ENCODE results near the gene HOOK1. TPM values are rescaled to one million over a fixed set of nuclear protein-coding genes. Genes with fewer than 3 reads are reported as not detected.

The HOOK1 gene
- total RNA-seq, 4 donors from 2014 or later = under 0.01 to 0.87 (median 0.61) TPM

DNA sequence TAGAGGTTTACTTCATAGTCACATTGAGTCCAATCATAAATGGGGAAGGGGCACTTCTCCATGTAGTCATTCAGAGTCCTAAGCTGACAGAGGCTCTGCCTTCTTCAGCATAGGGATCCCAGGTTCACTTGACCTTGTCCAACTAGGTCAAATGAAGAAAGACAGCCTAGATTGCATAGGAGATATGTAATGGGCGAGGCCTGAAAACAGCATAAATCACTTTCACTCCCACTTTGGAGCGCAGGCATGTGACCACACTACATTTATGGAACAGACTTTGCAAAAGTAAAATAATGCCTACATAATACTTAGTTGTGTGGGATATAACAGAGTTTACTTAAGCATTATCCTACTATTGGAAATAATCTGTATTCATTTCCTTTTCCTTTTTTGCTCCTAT is 51.7 kb downstream of the HOOK1 start:
- Histone ChIP-seq H3K27ac (no peak overlapping the region), H3K27me3 (no peaks in the 10 kb centered on the region), H3K36me3 (peaks cover 0 to 5% (median 0%) of the 10 kb centered on the region in 3 donors), H3K4me3 (no peak overlapping the region), H3K4me1 (no peaks in the 10 kb centered on the region), H3K9me3 (no peaks in the 10 kb centered on the region)
- DNase-seq (ENCODE audit: low spot score in 2 of 2) = no peak
- WGBS, 2 donors = 96 to 98% methylated on average over 2 of the region's 2 CpGs
- no peak for TF ChIP-seq POLR2A (IDR thresholded peaks at IDR 0.05)
- TF ChIP-seq, protein P1, sequence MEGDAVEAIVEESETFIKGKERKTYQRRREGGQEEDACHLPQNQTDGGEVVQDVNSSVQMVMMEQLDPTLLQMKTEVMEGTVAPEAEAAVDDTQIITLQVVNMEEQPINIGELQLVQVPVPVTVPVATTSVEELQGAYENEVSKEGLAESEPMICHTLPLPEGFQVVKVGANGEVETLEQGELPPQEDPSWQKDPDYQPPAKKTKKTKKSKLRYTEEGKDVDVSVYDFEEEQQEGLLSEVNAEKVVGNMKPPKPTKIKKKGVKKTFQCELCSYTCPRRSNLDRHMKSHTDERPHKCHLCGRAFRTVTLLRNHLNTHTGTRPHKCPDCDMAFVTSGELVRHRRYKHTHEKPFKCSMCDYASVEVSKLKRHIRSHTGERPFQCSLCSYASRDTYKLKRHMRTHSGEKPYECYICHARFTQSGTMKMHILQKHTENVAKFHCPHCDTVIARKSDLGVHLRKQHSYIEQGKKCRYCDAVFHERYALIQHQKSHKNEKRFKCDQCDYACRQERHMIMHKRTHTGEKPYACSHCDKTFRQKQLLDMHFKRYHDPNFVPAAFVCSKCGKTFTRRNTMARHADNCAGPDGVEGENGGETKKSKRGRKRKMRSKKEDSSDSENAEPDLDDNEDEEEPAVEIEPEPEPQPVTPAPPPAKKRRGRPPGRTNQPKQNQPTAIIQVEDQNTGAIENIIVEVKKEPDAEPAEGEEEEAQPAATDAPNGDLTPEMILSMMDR (IDR thresholded peaks at IDR 0.05) = no peak
- TF ChIP-seq EP300 (IDR thresholded peaks at IDR 0.05) = no peak

- H3K9me3 ChIP-seq = peaks cover 0 to 5% (median 0%) of the 10 kb centered on the region in 4 donors
- no peak for TF ChIP-seq EP300 (IDR thresholded peaks at IDR 0.05)
- TF ChIP-seq, protein P1 (IDR thresholded peaks at IDR 0.05) = no peak
- TF ChIP-seq POLR2A (IDR thresholded peaks at IDR 0.05) = no peak
- H3K27ac ChIP-seq = no peak overlapping the region
- H3K27me3 ChIP-seq = no peaks in the 10 kb centered on the region
- no peaks in the 10 kb centered on the region for H3K4me1 ChIP-seq
- no peak overlapping the region for H3K4me3 ChIP-seq
- H3K36me3 ChIP-seq = peaks cover 0 to 5% (median 0%) of the 10 kb centered on the region in 3 donors
- DNase-seq (ENCODE audit: low spot score in 2 of 2) = no peak
Observed at GRCh38 chr1:59871746-59872145, 57.0 kb downstream of the HOOK1 start.

DNA sequence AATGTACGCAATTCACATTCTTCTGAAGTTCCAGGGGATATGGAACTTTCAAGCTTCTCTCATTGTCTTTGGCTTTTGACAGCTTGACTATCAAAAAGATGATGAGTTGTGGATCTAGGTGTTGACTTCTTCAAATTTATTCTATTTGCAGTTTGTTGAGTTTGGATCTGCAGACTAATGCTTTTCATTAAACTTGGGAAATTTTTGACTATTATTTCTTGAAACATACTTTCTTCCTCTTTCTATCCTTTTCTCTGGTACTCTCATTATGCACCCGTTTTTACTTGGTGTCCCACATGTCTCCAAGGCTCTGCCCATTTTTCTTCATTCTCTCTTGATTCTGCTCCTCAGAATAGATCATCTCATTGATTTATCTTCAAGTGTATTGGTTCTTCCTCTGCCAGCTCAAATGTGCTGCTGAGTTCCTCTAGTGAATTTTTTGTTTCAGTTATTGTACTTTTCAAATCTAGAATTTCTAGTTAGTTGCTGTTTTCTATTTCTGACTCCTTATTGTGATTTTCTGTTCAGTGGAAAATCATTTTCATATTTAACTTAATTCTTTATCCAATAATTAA is 62.4 kb downstream of the HOOK1 start:
- Histone ChIP-seq H3K9me3 (peaks cover 0 to 18% (median 3%) of the 10 kb centered on the region in 4 donors), H3K27me3 (no peaks in the 10 kb centered on the region), H3K36me3 (no peaks in the 10 kb centered on the region), H3K4me3 (no peak overlapping the region), H3K4me1 (no peaks in the 10 kb centered on the region), H3K27ac (no peak overlapping the region)
- DNase-seq (ENCODE audit: low spot score in 2 of 2) = no peak
- TF ChIP-seq, protein P1 (IDR thresholded peaks at IDR 0.05) = no peak
- WGBS, 2 donors = 85 to 96% methylated on average over 2 of the region's 2 CpGs

DNA sequence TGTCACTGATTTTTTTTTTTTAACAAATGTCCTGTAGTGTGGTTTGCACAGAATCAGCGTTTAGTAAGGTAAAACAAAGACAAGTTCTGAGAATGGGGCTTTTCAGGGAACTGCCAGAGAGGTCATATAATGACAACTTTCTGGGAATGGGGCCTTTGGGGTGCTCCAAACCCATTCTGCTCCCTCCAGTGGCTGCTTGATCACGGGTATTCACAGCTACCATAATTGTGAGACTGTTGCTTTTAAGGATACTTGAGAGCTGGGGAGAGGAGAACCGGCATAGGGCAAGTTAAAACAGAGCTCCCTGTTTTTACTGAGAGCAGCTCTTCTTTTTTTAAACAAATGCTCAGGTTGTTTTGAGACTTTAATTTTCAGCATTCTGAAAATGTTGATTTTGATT is 63.6 kb downstream of the HOOK1 start:
- Histone ChIP-seq H3K27ac (no peak overlapping the region), H3K9me3 (peaks cover 0 to 18% (median 3%) of the 10 kb centered on the region in 4 donors), H3K36me3 (no peaks in the 10 kb centered on the region), H3K27me3 (no peaks in the 10 kb centered on the region), H3K4me3 (no peak overlapping the region), H3K4me1 (no peaks in the 10 kb centered on the region)
- TF ChIP-seq, protein P1 (IDR thresholded peaks at IDR 0.05) = no peak
- no peak for TF ChIP-seq EP300 (IDR thresholded peaks at IDR 0.05)
- TF ChIP-seq POLR2A (IDR thresholded peaks at IDR 0.05) = no peak
- whole genome bisulfite sequencing, 2 donors = 74 to 78% methylated on average over 3 of the region's 3 CpGs
- DNase-seq (ENCODE audit: low spot score in 2 of 2) = no peak

- no peaks in the 10 kb centered on the region for H3K4me1 ChIP-seq
- no peak overlapping the region for H3K27ac ChIP-seq
- H3K36me3 ChIP-seq = no peaks in the 10 kb centered on the region
- peaks cover 0 to 18% (median 3%) of the 10 kb centered on the region in 4 donors for H3K9me3 ChIP-seq
- no peak overlapping the region for H3K4me3 ChIP-seq
- H3K27me3 ChIP-seq = no peaks in the 10 kb centered on the region
- TF ChIP-seq EP300 (IDR thresholded peaks at IDR 0.05) (no peak), POLR2A (IDR thresholded peaks at IDR 0.05) (no peak)
- TF ChIP-seq, protein P1 (IDR thresholded peaks at IDR 0.05) = peak; percentile 36 to 66 (median 39)
- peak; percentile 30 to 78 for DNase-seq (ENCODE audit: low spot score in 2 of 2)
- 28 to 33% methylated on average over 5 of the region's 5 CpGs for WGBS, 2 donors
Observed at GRCh38 chr1:59879574-59879973, 64.8 kb downstream of the HOOK1 start.

Measured in tibial nerve (tissue), 4 donors.